Measurements from ENCODE around the gene HNF1A.

HNF1A gene

GRCh38 chr12:121025442-121026226 lies 47.3 kb downstream of the HNF1A start:
- H3K4me3 ChIP-seq (ENCODE audit: low read depth, low read length) = no peak overlapping the region
- no peak for TF ChIP-seq CTCF (IDR thresholded peaks at IDR 0.05; ENCODE audit: low read depth, low read length)

- no peak for TF ChIP-seq CTCF (IDR thresholded peaks at IDR 0.05; ENCODE audit: low read depth, low read length)
- no peak overlapping the region for H3K4me3 ChIP-seq (ENCODE audit: low read depth, low read length)
These were observed 48.1 kb downstream of the HNF1A start for GRCh38 chr12:121026274-121027045.

- H3K4me3 ChIP-seq (ENCODE audit: low read depth, low read length) = no peak overlapping the region
- no peak for TF ChIP-seq CTCF (IDR thresholded peaks at IDR 0.05; ENCODE audit: low read depth, low read length)
These were observed 52.4 kb downstream of the HNF1A start for GRCh38 chr12:121030576-121031212.

GRCh38 chr12:121033625-121034349 lies 55.4 kb downstream of the HNF1A start:
- no peak for TF ChIP-seq CTCF (IDR thresholded peaks at IDR 0.05; ENCODE audit: low read depth, low read length)
- H3K4me3 ChIP-seq (ENCODE audit: low read depth, low read length) = no peak overlapping the region

GRCh38 chr12:121034616-121035305 lies 56.4 kb downstream of the HNF1A start:
- no peak overlapping the region for H3K4me3 ChIP-seq (ENCODE audit: low read depth, low read length)
- TF ChIP-seq CTCF (IDR thresholded peaks at IDR 0.05; ENCODE audit: low read depth, low read length) = no peak

- no peak for TF ChIP-seq CTCF (IDR thresholded peaks at IDR 0.05; ENCODE audit: low read depth, low read length)
- no peak overlapping the region for H3K4me3 ChIP-seq (ENCODE audit: low read depth, low read length)
These were observed 58.5 kb downstream of the HNF1A start for GRCh38 chr12:121036810-121037326.

All from WI38 (cell line).